Effector CD8-positive, alpha-beta T cell (primary cell): ENCODE data around the gene NNT.
A peak's percentile ranks its signal among the peaks of the same experiment; 100 is the strongest.
"Not testable (repeated sequence)": the region's sequence is repeated elsewhere in the genome, so short reads cannot be mapped to it uniquely, and the experiment has no call there.

Experiments
- DNase-seq: peaks from one replicate; lab custom pipeline; 2025; lab: John Stamatoyannopoulos, UW
- total RNA-seq, 4 experiments: gene quantifications; one replicate each; lab custom pipeline; 2026; lab: John Stamatoyannopoulos, UW

Gene NNT
- 84.0 to 113 (median 103) reads per million in 4 experiments for total RNA-seq

- DNase-seq = peak; percentile 63
Measured at GRCh38 chr5:43602461-43603343, at the start of gene NNT. Gene NNT, plus strand, starts transcription at chr5:43603180. Its CDS starts 6,016 bp downstream, at chr5:43609196.

DNA sequence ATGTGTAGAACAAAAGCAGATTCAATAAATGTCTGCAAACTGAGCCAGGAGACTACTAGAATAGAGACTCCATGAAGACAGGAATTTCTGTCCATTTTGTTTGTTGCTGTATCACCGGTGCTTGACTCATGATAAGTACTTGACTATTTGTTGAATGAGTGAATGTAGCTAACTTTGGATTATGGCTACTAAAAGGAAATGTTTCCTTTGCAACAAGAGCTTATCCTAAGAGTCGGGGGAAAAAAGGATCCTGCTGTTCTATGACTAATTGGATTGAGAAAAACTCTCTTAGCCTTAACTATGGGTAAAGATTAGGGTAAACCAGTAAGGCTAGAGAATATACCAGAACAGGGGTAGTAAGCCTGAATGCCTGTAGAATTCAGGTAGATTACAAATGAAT, 49.6 kb upstream of the NNT start:
- no peak for DNase-seq

DNA sequence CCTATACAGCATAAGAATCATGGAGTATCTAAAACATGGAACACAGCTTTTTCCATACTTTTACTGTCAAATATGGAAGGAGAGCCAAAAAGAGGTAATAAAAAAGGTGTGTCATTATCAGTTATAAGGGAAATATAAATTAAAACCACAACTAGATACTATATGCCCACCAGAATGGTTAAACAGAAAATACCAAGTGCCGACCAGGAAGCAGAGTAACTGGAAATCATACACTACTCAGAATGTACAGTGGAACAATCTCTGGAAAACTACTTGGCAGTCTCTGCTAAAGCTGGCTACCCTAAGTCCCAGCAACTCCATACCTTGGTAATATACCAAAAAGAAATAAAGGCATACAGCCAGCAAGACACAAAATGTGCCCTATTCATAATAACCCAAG, 48.5 kb upstream of the NNT start:
- no peak for DNase-seq

DNA sequence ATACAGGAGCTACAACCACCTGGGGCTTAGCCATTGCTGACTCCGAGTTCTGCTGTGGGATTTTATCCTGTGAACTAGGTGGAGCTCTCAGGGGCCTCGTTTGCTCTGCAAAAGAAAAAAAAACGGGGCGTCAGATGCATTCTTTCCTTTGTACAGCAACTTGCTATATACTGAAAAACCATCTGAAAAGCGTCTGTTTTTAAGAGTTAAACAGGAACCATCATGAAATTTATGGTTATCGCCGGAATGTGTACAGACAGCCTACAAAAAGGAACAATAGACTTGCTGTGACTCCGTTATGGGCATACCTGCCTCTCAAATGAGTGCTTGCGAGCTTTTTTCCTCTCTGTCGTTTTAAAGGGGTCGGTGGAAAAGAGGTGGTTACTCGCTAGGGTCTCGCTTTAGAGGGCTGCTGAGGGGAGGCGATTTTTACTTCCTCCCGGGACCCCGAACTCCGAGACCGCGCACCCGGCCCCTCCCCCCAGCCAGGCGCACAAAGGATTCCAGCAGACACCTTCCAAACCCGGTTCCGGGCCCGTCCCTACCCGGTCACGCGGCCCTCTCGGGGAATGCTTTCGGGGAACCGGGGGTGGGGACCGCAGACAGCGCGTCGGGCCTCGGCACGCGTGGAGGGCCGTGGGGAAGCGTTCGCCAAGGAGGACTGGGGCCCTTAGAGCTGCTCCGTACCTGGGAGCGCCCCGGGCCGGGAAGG, 46.9 kb upstream of the NNT start:
- DNase-seq = peak; percentile 13

DNA sequence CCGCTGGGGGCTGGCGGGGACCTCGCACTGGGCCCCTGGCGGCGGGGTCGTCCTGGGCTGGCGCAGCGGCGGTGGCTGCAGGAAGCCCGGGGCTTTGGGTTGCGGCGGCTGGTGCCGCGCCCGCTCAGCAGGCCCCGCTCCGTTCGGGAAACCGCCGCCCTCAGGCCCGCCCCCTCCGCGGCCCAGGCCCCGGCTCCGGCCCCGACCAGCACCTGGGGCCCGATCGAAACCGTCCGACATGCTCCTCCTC, 46.4 kb upstream of the NNT start:
- not testable (repeated sequence) for DNase-seq

DNA sequence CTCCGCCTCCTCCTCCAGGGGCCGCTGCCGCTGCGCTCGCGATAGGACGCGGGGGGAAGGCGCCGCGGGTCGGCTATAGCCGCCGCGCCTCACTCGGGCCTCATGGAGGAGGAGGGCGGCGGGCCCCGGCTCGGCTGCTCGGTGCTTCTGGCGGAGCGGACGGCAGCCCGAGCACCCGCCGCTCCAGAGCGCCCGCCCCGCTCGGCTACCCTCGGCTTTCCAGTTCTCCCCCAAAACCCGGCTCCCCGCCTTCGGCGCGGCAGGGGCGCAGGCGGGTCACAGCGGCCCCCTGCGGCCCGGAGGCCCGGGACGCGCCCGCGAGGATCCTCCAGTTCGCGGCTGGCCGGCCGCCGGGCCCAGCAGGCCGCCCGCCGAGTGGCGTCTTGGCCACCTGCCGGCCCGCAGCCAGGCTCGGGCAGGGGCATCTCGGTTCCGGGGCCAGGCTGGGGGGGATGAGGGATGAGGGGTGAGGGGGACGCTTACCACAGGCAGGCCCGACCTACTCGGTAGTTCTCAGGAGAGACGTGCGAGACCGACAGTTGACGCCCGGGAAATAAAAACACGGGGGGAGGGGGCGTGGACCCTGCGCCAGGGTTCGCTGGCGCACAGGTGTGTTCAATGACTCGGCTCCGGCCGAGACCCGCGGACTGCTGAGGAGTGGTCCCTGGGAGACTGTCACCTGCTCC, 46.0 kb upstream of the NNT start, which contains the start of gene PAIP1:
Gene PAIP1 (minus strand): TSS at position 221 of the 686 bp plus-strand sequence. CDS start 231 bp downstream, outside the sequence.
- DNase-seq = peak; percentile 77

- DNase-seq = no peak
Measured at GRCh38 chr5:43560128-43560527, 42.9 kb upstream of the NNT start.

DNA sequence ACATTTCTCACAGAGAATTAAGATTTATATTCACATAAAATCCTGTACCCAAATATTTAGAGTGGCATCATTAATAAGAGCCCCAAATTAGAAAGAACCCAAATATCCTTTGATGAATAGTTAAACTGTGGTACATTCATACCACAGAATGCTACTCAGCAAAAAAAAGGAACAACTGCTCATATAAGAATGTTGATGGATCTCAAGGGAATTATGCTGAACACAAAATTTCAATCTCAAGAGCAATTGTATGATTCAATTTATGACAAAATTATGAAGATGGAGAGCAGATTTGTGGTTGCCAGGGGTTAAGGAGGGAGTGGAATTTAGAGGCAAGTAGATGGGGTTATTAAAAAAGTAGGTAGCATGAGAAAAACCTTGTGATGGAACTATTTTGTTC, 41.6 kb upstream of the NNT start:
- no peak for DNase-seq

DNA sequence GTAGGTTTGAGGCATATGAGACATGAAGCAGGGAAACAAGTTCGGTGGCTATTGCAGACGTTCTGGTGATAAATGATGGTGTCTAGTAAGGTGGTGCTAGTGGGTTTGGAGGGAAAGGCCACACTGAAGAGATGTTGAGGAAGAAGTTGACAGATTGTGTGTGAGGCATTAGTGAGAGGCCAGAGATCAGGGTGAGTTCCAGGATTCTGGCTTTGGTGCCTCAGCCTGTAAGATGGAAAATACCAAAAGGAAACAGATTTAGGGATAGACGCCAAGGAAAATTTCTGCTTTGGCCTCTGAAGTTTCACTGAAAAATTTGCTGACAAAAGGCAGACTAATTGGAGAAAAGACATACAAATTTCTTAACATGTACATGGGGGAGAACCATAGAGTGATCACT, 39.7 kb upstream of the NNT start:
- no peak for DNase-seq

GRCh38 chr5:43564289-43564850, 38.6 kb upstream of the NNT start:
- DNase-seq = no peak

GRCh38 chr5:43565043-43565442, 37.9 kb upstream of the NNT start:
- DNase-seq = no peak

DNA sequence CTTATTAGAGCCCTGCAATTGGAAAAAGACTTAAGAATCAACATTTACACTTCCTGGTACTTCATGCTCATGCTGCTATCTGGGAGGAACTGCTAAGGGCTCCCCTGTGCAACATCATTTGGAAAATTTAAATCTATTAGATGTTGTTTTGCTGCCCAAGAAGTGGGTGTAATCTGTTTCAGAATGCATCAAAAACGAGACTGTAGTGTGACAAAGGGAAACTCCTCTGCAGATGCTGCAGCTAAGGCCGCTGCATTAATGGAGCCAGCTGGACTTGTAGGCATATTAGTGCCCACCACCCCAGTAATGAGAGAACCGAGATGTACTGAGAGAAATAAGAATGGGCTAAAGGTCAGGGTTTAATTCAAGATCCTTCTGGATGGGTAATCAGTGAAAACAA, 35.0 kb upstream of the NNT start:
- DNase-seq = no peak

DNA sequence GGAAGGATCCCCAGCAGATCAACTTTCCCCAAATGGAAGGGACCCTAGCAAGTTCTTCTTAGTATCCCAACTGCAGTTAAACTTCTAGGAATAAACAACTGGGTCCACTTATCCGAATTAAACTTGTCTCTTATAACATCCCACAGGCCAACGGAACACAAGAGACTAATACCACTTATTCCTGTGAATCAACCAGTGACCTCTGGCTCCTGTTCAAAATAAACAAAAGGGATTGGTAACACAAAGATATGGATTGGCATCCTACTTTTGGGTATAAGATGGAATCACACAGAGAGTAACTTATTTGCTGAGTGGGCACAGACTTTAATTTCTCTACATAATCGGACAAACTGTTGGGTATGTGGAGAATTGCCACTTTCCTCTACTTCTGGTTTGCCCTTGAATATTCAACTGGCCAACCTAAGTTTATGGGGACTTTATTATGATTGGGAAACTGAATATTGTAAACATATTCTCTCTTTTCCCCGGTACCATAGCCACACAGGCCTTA, 33.7 kb upstream of the NNT start:
- no peak for DNase-seq

- no peak for DNase-seq
Measured at GRCh38 chr5:43570450-43571158, 32.4 kb upstream of the NNT start.

DNA sequence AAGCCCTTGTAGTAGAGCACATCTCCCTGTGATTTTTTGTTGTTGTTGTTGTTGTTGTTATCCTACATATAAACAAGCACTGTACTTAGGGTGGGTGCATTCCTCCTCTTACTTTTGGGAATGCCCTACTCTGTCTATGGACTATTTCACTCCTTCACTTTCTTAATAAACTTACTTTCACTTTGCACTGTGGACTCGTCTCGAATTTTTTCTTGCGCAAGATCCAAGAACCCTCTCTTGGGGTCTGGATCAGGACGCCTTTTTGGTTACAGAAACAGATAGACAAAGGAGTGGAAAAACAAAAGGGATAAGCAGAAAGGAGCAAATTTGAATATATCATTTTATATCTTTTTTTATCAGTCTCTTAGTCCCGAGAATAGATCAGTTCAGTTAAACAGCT, 31.7 kb upstream of the NNT start:
- no peak for DNase-seq

GRCh38 chr5:43572357-43572756, 30.6 kb upstream of the NNT start:
- no peak for DNase-seq

DNA sequence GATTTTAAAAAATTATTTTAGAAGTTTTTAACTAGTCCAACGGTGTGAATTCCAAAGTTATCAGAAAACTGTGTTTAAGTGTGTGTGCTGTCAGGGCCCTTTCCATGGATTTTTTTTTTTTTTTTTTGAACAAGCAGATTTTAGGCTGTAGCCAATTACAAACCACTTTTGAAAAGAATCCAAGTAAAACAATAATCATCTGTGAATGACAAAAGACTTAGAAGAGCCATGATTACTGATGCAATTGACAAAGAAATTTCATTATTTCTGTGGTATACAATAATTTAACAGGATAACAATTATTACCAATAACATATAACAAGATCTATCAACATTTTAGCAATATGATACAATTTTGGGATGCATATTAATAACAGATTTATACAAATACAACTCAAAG, 29.9 kb upstream of the NNT start:
- no peak for DNase-seq

DNA sequence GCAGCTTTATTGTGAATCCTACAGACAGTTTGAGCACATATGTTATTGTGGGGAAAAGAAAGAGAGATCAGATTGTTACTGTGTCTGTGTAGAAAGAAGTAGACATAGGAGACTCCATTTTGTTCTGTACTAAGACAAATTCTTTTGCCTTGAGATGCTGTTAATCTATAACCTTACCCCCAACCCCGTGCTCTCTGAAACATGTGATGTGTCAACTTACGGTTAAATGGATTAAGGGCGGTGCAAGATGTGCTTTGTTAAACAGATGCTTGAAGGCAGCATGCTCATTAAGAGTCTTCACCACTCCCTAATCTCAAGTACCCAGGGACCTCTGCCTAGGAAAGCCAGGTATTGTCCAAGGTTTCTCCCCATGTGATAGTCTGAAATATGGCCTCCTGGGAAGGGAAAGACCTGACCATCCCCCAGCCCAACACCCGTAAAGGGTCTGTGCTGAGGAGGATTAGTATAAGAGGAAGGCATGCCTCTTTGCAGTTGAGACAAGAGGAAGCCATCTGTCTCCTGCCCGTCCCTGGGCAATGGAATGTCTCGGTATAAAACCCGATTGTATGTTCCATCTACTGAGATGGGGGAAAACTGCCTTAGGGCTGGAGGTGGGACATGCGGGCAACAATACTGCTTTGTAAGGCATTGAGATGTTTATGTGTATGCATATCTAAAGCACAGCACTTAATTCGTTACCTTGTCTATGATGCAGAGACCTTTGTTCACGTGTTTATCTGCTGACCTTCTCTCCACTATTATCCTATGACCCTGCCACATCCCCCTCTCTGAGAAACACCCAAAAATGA, 22.4 kb upstream of the NNT start:
- DNase-seq = not testable (repeated sequence)

GRCh38 chr5:43581398-43581797, 21.6 kb upstream of the NNT start:
- DNase-seq = no peak
